NCI-H524 treated with DMSO at 0.1 percent for 48 hours (cell line): ENCODE measurements around the gene PDHX.
"Not testable (repeated sequence)": the region's sequence is repeated elsewhere in the genome, so short reads cannot be mapped to it uniquely, and the experiment has no call there.

Source experiments
- DNase-seq: peaks from one replicate; lab custom pipeline; 2025; lab: John Stamatoyannopoulos, UW

Gene PDHX

DNA sequence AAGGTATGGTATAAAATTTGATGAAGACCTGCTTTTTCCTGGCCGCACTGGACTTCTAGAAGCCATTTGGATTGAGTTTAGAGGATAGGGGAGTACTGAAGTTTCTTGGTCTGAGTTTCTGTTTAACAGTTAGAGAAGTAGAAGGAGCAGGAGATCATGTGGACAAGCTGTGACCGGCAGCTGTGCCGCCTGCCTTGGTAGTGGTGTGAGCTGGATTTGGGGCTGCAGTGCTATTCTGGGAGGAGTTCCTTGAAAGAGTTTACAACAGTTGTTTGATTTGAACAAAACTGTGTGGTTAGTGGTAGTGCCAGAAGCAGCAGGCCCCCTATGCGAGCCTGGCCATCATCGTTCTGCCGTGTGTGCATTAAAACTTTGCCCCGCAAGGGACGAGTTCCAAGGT is 105.2 kb downstream of the PDHX start:
- no peak for DNase-seq

DNA sequence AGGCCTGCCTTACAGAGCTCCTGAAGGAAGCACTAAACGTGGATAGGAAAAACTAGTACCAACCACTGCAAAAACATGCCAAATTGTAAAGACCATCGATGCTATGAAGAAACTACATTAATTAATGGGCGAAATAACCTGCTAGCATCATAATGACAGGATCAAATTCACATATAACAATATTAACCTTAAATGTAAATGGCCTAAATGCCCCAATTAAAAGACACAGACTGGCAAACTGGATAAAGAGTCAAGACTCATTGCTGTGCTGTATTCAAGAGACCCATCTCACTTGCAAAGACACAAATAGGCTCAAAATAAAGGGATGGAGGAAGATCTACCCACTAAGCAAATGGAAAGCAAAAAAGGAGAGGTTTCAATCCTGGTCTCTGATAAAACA is 107.5 kb downstream of the PDHX start:
- not testable (repeated sequence) for DNase-seq

DNA sequence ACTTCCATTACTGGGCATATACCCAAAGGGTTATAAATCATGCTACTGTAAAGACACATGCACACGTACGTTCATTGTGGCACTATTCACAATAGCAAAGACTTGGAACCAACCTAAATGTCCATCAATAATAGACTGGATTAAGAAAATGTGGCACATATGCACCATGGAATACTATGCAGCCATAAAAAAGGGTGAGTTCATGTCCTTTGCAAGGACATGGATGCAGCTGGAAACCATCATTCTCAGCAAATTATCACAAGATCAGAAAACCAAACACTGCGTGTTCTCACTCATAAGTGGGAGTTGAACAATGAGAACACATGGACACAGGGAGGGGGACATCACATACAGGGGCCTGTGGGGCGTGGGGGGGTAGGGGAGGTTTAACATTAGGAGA is 111.6 kb downstream of the PDHX start:
- not testable (repeated sequence) for DNase-seq

DNA sequence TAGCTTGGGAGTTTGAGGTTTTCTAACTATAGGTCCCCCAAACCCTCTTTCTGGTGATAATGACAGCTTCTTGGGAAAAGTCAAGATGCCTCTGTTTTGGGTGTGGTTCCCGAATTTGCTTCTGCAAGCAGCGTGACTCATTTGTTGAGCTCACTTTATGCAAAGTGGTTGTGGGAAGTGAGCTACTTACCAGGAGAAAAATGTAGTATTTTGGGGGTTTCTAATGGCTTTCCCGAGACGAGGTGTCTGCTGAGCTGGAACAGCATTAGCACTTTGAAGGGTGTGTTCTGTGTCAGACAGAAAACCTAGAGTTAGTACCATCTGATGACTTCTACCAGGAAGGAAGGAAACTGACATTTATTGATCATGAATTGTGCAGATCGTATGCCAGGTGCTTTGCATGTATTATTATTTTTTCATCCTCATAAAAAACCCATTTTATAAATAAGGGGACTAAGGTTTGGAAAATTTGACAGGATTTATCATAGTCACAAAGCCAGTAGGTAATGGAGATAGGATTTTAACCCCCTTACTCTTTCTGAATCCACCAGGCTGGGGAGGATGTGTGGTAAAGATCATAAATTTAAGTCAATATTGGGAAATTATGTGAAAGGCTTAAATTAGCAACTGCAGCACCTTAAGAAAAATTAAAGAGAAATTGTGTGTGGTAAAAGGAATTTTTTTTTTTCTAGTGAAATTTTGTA is 113.7 kb downstream of the PDHX start:
- DNase-seq = no peak

DNA sequence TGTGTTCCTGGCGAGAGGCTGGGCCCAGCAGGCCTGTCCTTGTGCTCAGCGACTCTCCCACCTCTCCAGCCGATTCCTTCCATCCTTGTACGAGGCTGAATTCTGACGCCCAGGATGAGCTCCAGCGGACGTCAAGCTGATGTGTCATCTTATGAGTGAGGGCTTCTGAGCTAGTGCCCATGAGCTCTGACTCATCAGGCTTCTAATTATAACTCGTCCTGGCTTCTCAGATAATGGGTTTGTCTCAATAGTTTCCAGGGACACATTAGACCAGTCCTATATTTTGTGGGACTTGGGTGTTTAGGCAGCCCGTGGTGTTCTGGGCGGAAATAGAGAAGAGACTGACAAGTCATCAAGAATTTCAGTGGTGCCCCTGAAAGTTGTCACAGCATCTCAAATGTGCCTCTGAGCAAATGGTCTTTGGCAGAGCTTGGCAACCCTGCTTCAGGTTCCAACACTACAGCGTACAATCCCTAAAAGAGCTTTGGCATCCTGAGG is 114.3 kb downstream of the PDHX start:
- DNase-seq = no peak

DNA sequence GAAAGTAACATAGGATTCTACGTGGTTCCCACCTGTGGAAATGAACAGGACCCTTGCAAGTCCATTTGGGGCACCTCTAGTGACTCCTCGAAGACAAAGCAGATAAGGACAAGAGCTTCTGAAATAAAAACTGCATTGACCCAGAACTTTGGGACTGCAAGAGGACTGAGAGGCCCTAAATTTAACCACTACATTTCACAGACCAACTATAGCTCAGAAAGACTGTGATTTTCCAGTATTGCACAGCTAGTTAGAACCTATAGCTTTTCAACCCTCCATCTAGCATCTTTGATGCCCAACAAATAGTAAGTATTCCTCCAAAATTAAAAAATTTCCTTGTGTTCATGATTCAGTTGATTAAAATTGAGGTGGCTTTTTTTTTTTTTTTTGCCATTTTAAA is 114.9 kb downstream of the PDHX start:
- DNase-seq = no peak

DNA sequence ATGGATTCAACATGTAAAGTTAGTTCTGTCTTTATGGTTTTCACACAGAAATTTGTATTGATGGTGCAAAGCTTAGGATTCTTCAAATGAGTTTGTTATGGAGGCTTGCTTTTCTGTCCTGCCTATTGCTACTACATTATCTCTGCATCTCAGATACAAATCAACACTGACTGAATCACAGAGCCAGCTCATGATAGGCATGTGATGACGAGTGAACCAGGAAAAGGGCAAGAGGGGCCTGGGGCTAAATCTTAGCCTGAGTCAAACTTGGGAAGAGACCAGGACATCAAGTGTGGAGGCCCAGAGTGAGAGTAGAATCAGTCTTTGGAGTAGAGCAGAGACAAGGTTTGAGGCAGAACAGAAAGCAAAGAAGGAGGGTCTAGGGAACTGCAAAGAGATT is 115.4 kb downstream of the PDHX start:
- no peak for DNase-seq

DNA sequence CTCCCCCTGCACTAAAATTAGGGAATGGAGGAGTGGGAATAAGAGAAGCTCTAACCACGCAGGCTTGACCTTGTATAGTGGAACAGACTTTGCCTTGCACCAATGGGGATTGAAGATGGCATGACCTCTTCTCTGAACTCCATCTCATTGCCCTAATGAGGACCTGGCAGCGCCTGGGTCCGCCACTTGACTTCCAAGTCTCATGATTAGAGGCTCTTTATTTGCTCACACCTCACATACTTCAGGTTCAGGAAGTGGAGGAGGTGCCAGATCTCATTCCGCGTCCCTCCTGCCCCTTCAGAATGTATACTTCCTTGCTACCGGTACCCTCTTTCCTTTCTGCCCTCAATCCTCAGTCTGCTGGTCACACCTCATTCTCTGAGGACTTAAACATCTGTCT is 116.6 kb downstream of the PDHX start:
- no peak for DNase-seq

DNA sequence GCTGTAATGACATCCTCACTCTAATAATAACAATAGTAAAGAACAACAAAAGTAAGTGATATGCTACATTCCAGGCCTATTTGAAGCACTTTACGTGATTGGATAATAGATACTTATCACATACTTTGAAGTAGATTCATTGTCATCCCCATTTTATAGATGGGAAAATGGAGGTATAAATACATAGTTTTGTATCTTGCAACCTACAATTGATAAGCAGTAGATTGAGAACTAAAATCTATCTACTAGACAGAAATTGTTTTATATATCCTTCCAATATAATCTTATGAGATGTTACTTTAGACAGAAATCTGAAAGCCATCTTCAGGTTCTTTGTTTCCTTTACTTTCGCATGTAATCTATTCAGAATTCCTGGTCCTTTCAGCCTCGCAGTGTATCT is 118.0 kb downstream of the PDHX start:
- DNase-seq = no peak

DNA sequence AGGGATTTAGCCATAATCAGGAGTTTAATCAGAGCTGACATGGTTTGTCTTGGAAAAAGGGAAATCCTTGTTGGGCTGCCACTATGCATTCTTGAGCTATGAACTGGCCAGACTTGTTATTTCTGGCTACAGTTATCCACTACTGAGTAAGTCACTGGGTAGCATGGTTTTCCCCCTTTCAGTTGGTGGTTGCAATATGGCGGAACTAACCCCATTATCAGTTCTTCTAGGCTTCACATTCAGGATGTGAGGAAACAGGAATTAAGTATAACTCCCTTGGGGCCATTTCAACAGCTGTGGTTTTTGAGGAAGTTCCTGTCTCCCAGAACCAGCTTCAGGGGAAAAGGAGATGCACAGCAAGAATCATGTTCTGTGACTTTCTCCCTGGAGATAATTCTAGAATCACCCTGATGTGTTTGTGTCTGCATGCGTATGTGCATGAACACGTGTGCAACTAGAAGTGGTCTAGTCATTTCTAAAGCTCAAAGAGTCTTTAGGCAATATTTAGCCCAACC is 119.5 kb downstream of the PDHX start:
- DNase-seq = no peak

DNA sequence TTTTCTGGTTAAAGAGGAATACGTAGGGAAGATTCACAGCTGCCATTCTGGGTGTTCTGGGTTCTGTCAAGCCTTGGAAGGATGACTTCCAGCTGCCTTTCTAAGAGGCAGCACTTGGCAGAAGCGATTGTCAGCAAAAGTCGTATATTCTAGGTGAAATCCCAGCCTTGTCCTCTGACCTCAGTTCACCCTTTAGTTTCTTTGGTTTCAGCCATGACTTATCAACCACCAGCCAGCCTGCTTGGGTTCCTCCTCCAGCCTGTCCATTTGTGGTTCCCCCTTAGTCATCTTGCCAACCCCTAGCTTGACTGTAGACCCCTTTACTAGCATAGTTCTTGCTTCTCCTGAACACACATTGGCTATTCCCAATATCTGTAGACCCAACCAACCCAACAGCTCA is 120.2 kb downstream of the PDHX start:
- no peak for DNase-seq

DNA sequence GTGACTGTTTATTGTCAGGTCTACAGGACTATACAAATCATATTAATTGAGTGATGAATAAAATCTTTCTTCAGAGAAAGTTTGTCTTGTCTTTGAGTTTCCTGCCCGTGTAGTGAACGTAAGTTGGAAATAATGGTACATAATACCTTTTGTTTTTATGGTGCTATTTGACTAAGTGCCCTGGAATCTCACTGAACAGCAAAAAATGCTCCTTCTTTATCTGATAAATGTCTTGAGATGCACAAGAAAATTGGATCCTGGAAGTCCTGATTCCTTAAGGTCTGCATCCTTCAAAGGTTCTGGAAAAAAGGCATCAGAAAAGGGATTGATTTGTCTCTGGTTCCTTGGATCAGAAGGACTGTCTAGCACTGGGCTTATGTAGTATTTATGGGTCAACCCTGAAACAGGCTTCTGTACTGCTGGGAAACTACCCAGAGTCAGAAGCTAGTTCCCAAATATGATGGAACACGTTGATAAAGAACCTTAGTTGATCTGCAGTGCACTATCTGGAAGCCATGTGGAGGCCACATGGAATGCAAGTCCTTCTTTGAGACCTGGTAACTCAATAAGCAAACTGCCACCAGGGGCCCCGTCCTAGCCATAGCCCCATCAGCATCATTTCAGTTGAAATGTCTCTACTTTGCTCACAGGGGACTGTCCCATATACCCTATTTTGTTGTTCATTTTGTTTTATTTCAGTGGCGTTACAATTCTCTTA is 122.0 kb downstream of the PDHX start:
- no peak for DNase-seq

DNA sequence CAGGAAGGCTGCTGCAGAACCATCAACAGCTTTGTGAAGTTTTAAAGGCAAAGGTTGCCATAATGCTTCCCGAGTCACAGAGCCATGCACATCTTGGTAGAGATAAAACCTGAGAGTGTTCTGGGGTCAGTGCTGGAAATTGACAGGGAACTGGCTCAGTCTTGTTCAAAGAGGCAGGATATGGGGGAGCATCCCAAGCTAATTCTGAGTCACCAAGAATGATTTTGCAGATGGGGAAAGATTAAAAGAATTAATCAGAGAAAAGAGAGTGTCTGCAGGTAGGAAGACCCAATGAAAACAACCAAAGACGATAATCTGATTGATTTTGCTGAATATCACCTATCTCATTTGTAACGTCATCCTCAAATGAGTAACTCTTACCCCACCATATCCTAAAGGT is 122.7 kb downstream of the PDHX start:
- DNase-seq = no peak

DNA sequence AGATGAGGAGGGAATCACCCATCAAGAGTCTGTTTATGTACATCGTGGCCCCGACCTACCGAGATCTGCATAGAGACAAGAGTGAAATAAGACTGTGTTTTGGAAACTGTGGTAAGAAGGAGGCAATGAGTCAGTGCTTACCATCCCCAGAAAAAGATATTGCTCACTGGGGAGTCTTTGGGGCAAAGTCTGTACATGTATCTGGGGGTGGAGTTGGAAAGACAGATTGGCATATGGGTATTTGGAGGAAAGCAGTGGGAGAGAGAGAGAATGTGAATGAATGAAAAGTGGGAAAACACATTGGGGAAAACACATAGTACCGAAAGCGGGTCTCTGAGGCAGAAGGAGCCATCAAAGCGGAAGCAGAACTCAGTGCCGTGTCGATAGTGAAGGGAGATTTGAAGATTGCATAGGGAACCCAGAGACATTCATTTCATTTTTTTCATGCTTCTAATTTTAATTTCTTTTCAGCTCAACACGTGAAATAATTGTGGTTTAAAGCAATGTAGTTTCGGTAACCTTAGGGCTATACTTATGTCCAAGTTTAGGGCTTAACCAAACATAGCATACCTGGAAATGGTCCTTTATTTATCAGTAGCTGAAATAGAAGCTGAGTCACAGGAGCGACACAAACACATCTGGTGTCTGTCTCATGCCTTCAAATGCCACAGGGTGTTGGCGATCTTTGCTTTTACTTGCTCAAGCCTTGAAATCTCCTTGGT is 124.0 kb downstream of the PDHX start:
- no peak for DNase-seq

DNA sequence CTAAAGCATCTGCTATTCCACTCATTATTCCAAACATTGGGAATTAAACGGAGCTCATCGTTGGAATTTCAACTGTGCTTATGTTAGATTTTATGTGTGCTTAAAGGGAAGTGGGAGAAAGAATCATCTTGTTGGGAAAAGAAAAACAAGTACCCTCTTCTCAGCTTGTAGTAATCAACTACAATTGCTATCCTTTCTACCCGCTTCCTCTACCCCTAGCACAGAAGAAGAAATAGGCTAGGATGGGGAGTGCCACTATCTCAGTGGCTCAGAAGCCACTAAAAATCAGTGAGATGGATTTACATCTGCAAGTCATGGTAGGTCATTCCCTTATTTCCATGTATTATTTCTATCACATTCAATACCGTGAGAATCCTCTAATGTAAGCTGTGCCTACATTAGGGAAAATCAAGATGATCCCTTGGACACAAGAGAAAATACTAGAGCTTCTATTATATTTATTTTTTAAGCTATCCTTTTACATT is 124.7 kb downstream of the PDHX start:
- DNase-seq = no peak

DNA sequence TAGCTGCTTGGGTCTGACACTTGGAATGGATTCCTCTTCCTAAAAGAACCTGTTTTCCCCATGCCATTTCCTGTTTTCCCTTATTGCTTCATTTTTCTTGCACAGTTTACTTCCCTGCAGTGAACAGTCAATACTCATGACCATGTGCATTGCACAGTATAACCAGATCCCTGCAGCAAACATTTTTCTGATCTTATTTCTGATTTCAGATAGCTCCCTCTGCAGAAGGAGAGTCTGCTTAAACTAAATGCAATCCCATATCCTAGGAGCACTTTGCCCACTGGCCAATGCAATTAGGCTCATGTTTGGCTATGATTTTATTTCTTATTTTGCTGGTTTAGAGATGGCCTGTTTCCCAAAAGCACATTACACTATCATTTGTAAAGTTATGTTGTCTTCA is 125.8 kb downstream of the PDHX start:
- DNase-seq = no peak

DNA sequence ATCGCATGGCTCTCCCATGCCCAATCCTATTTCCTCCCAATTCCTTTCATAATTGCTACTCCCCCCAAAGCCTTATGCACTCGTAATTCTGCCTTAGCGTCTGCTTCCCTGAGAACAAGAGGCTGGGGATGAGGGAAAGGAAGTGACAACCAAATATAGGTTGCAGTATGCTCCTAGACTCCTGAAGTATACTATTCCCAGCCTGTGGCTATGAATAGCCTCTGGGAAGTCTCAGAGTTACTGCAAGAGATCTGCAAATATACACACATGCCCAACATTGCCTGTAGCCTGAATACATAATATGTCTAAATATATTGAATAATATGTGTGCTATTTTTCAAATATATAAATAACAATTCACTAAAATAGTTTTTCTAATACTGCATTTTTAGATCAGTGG is 126.5 kb downstream of the PDHX start:
- no peak for DNase-seq

DNA sequence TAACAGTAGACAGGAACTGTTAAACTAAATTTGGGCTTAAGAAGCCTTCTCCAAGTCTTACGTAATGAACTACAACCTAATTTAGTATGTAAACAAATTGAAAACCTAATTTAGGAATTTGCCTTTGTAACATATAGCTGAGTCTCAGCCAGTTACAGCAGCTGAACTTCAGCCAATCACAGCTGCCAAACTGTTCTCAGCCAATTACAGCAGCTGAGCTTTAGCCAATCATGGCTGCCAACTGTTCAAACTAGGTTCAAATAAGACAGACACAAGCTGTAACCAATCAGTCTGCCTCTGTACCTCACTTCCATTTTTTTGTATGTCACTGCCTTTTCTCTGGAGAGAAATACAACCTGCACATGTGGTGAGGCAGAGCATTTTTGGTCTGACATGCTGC is 127.5 kb downstream of the PDHX start:
- DNase-seq = no peak

DNA sequence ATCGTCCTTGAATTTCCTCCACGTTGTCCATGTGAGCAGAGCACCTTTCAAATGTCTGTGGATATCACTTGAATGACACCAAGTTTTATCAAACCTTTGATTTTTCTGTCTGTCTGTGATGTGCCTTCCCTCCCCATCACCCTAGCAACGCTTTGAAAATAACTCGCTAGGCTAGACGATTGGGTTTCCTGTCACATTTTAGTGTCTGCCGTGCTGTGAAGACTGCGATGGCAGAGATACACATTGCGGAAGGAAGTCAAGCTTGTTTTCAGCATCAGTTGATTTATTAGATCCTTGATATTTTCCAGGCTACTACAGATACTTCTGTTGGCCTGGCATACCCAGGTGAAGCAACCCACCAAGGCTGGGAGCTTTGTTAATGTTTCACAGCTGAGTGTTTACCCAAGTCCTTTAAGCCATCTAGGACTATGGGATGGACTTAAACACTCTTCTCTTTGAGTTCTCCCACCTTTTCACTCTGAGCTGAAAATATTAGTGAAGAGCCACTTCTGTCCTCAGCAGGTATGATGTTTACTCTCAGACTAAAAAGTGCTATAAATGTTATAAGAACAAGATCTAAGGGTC is 128.9 kb downstream of the PDHX start:
- DNase-seq = no peak
